Measurements from ENCODE around the gene RPLP1. TPM values are rescaled to one million over a fixed set of nuclear protein-coding genes. Genes with fewer than 3 reads are reported as not detected.

Gene RPLP1
- total RNA-seq, 1 donor from 2014 or later: 3,035 TPM

GRCh38 chr15:69410248-69410874 is 42.3 kb upstream of the RPLP1 start:
- Mint-ChIP-seq H3K4me3 (no peak overlapping the region), H3K36me3 (ENCODE audit: low read depth) (peaks cover 2% of the 10 kb centered on the region), H3K4me1 (peaks cover 11% of the 10 kb centered on the region), H3K9me3 (no peaks in the 10 kb centered on the region), H3K27me3 (peaks cover 8% of the 10 kb centered on the region), H3K27ac (no peak overlapping the region)
- CTCF ChIA-PET: no interaction called here
- DNase-seq (no peak), ATAC-seq (ENCODE audit: low read depth) (no peak)
- no peak for TF ChIP-seq CTCF (IDR thresholded peaks at IDR 0.05)
- intact Hi-C loops (cut with micrococcal nuclease): loop anchor here (5.0 kb wide), 1 partner anchor 248 kb away; the partner anchor contains the start of gene GLCE
- POLR2A ChIA-PET: no interaction called here

- Mint-ChIP-seq H3K4me3 (no peak overlapping the region), H3K36me3 (ENCODE audit: low read depth) (peaks cover 2% of the 10 kb centered on the region), H3K4me1 (peaks cover 11% of the 10 kb centered on the region), H3K9me3 (no peaks in the 10 kb centered on the region), H3K27ac (no peak overlapping the region), H3K27me3 (peaks cover 10% of the 10 kb centered on the region)
- intact Hi-C loops (cut with micrococcal nuclease): loop anchor here (5.0 kb wide), 1 partner anchor 250 kb away; the partner anchor contains the start of gene GLCE
- ATAC-seq (ENCODE audit: low read depth) (no peak), DNase-seq (no peak)
- ChIA-PET POLR2A (interaction anchor here (4.8 kb wide), 1 partner anchor 40 kb away, joined by 43 read pairs; the partner anchor contains the start of gene RPLP1), CTCF (no interaction called here)
- no peak for TF ChIP-seq CTCF (IDR thresholded peaks at IDR 0.05)
These were observed 40.3 kb upstream of the RPLP1 start for GRCh38 chr15:69412274-69412673.

- no peak overlapping the region for H3K4me3 Mint-ChIP-seq
- DNase-seq (no peak), ATAC-seq (ENCODE audit: low read depth) (no peak)
- H3K27me3 Mint-ChIP-seq: peaks cover 10% of the 10 kb centered on the region
- TF ChIP-seq CTCF (IDR thresholded peaks at IDR 0.05): no peak
- ChIA-PET POLR2A (interaction anchor here (4.8 kb wide), 1 partner anchor 40 kb away, joined by 43 read pairs; the partner anchor contains the start of gene RPLP1), CTCF (no interaction called here)
- intact Hi-C loops (cut with micrococcal nuclease): loop anchor here (5.0 kb wide), 1 partner anchor 250 kb away; the partner anchor contains the start of gene GLCE
- H3K4me1 Mint-ChIP-seq: peaks cover 11% of the 10 kb centered on the region
- peaks cover 2% of the 10 kb centered on the region for H3K36me3 Mint-ChIP-seq (ENCODE audit: low read depth)
- H3K27ac Mint-ChIP-seq: no peak overlapping the region
- H3K9me3 Mint-ChIP-seq: no peaks in the 10 kb centered on the region
These were observed 39.9 kb upstream of the RPLP1 start for GRCh38 chr15:69412701-69413100.

- ChIA-PET CTCF (no interaction called here), POLR2A (interaction anchor here (1.6 to 4.8 kb wide), 2 partner anchors 39 to 49 kb away, joined by 9 to 43 read pairs; partner anchors contain the start of gene RPLP1)
- Mint-ChIP-seq H3K27ac (peak within 1 kb of the TSS; percentile 50), H3K36me3 (ENCODE audit: low read depth) (peaks cover 2% of the 10 kb centered on the region), H3K4me3 (peak within 1 kb of the TSS; percentile 89), H3K9me3 (no peaks in the 10 kb centered on the region), H3K4me1 (peaks cover 11% of the 10 kb centered on the region), H3K27me3 (peaks cover 8% of the 10 kb centered on the region)
- DNase-seq: peak; percentile 87
- no peak for TF ChIP-seq CTCF (IDR thresholded peaks at IDR 0.05)
- intact Hi-C loops (cut with micrococcal nuclease): loop anchor here (1.0 to 5.0 kb wide), 5 partner anchors 19 to 252 kb away; partner anchors contain the start of genes GLCE and RPLP1
- ATAC-seq (ENCODE audit: low read depth): peak; percentile 98
These were observed 38.6 kb upstream of the RPLP1 start, which contains the start of gene KIF23 for GRCh38 chr15:69413822-69414700. Gene KIF23, plus strand, starts transcription at chr15:69414349. Its CDS starts 117 bp downstream, at chr15:69414466.
